ENCODE results near the gene NR5A2.

NR5A2 gene

GRCh38 chr1:200040481-200041138, 13.1 kb downstream of the NR5A2 start:
- TF ChIP-seq, protein P1, sequence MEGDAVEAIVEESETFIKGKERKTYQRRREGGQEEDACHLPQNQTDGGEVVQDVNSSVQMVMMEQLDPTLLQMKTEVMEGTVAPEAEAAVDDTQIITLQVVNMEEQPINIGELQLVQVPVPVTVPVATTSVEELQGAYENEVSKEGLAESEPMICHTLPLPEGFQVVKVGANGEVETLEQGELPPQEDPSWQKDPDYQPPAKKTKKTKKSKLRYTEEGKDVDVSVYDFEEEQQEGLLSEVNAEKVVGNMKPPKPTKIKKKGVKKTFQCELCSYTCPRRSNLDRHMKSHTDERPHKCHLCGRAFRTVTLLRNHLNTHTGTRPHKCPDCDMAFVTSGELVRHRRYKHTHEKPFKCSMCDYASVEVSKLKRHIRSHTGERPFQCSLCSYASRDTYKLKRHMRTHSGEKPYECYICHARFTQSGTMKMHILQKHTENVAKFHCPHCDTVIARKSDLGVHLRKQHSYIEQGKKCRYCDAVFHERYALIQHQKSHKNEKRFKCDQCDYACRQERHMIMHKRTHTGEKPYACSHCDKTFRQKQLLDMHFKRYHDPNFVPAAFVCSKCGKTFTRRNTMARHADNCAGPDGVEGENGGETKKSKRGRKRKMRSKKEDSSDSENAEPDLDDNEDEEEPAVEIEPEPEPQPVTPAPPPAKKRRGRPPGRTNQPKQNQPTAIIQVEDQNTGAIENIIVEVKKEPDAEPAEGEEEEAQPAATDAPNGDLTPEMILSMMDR (IDR thresholded peaks at IDR 0.05; ENCODE audit: extremely low read depth, missing control alignments): no peak
- DNase-seq (ENCODE audit: low spot score): peak; percentile 33

- peak; percentile 36 for DNase-seq (ENCODE audit: low spot score)
- TF ChIP-seq, protein P1 (IDR thresholded peaks at IDR 0.05; ENCODE audit: extremely low read depth, missing control alignments): no peak
Observed at GRCh38 chr1:200041337-200042118, 14.0 kb downstream of the NR5A2 start.

- TF ChIP-seq, protein P1 (IDR thresholded peaks at IDR 0.05; ENCODE audit: extremely low read depth, missing control alignments): no peak
- DNase-seq (ENCODE audit: low spot score): no peak
Observed at GRCh38 chr1:200042119-200042551, 14.6 kb downstream of the NR5A2 start.

DNA sequence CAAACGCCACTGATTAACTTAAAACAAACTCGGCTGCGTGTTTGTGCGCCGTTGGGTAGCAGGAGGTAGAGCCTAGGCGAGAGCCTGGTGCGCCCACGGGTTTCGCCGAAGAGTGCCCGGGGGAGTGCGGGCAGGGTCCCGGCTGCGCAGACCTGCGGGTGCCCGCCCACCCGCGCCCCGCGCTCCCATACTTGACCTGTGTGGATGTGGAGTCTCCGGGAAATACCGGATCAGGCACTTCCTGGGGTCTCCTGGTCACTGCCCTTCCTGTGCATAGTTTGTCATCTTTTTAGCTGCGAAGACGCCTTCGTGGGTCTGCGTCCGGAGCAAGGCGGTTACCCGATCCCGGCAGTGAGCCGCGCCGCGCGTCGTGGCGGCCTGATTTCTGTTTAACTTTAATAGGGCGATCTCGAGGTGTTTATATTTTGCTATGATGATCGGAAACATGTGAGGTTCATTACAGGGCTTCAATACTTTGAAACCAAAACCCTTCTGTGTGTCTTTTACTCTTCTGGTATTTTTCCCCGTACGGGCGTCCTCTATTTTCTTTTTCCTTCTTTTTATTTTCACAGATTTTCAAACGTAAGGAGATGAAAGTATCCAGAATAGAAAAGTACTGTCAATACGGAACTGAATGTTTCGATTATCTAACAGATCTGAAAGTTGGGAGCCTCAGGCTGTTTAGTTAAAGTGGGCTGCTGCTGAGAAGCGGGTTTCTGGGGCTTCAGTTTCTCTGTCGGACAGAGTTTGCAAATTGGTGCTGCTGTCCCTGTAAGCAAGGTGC, 15.2 kb downstream of the NR5A2 start:
- no peak for DNase-seq (ENCODE audit: low spot score)
- TF ChIP-seq, protein P1 (IDR thresholded peaks at IDR 0.05; ENCODE audit: extremely low read depth, missing control alignments): no peak

- TF ChIP-seq, protein P1 (IDR thresholded peaks at IDR 0.05; ENCODE audit: extremely low read depth, missing control alignments): no peak
- no peak for DNase-seq (ENCODE audit: low spot score)
Observed at GRCh38 chr1:200043336-200043668, 15.8 kb downstream of the NR5A2 start.

GRCh38 chr1:200046115-200046514, 18.6 kb downstream of the NR5A2 start:
- DNase-seq (ENCODE audit: low spot score): no peak
- TF ChIP-seq, protein P1 (IDR thresholded peaks at IDR 0.05; ENCODE audit: extremely low read depth, missing control alignments): no peak

DNA sequence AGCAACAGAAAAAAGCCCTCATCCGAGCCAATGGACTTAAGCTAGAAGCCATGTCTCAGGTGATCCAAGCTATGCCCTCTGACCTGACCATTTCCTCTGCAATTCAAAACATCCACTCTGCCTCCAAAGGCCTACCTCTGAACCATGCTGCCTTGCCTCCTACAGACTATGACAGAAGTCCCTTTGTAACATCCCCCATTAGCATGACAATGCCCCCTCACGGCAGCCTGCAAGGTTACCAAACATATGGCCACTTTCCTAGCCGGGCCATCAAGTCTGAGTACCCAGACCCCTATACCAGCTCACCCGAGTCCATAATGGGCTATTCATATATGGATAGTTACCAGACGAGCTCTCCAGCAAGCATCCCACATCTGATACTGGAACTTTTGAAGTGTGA, 20.7 kb downstream of the NR5A2 start:
- no peak for DNase-seq (ENCODE audit: low spot score)
- TF ChIP-seq, protein P1 (IDR thresholded peaks at IDR 0.05; ENCODE audit: extremely low read depth, missing control alignments): no peak

Measured in GM20000 (cell line).